Mesothelial cell of epicardium (in vitro differentiated cells): ENCODE measurements around the gene AGXT. TPM values are rescaled to one million over a fixed set of nuclear protein-coding genes. Genes with fewer than 3 reads are reported as not detected.

Source experiments
- DNase-seq, 2 experiments: peaks; one replicate each; pipeline ENCODE4 v3.0.0; 2021; ENCODE audit warnings: low spot score in 2 of 2; ENCODE audit not compliant: unreplicated experiment in 2 of 2
- H3K27ac Mint-ChIP-seq: 2 replicates; pipeline ENCODE4 v1.8.0; 2021; ENCODE audit warnings: mixed read lengths
- H3K27me3 Mint-ChIP-seq: 2 replicates; pipeline ENCODE4 v1.8.0; 2021; ENCODE audit warnings: low read depth, mixed read lengths
- H3K36me3 Mint-ChIP-seq: 2 replicates; pipeline ENCODE4 v1.8.0; 2021; ENCODE audit warnings: mixed read lengths
- H3K4me1 Mint-ChIP-seq: 2 replicates; pipeline ENCODE4 v1.8.0; 2021; ENCODE audit warnings: mixed read lengths
- H3K4me3 Mint-ChIP-seq: 2 replicates; pipeline ENCODE4 v1.8.0; 2021; ENCODE audit warnings: mild to moderate bottlenecking, moderate library complexity, mixed read lengths
- H3K9me3 Mint-ChIP-seq: 2 replicates; pipeline ENCODE4 v1.8.0; 2021; ENCODE audit warnings: mixed read lengths
- CTCF ChIP-seq: fragments of 200-600 bp; sonication (generic); IDR thresholded peaks from one replicate; pipeline ENCODE4 v1.5.0; 2021; ENCODE audit warnings: antibody characterized with exemption; ENCODE audit not compliant: unreplicated experiment
- total RNA-seq: library from RNA; stranded (reverse); gene quantifications from 3 replicates; pipeline ENCODE4 v1.2.1, GENCODE V29; 2021

Gene AGXT
- total RNA-seq, 1 donor from 2014 or later: not detected

- no peak overlapping the region for H3K4me3 Mint-ChIP-seq
- no peak for DNase-seq
- no peak for TF ChIP-seq CTCF
- H3K4me1 Mint-ChIP-seq: peaks cover 17% of the 10 kb centered on the region
- H3K27me3 Mint-ChIP-seq: no peaks in the 10 kb centered on the region
- no peak overlapping the region for H3K27ac Mint-ChIP-seq
- peaks cover 6% of the 10 kb centered on the region for H3K9me3 Mint-ChIP-seq
- no peaks in the 10 kb centered on the region for H3K36me3 Mint-ChIP-seq
Observed at GRCh38 chr2:240899468-240899865, 30.8 kb downstream of the AGXT start.

- no peak for DNase-seq
- no peak overlapping the region for H3K4me3 Mint-ChIP-seq
- no peaks in the 10 kb centered on the region for H3K36me3 Mint-ChIP-seq
- TF ChIP-seq CTCF: no peak
- H3K4me1 Mint-ChIP-seq: peaks cover 13% of the 10 kb centered on the region
- H3K27ac Mint-ChIP-seq: no peak overlapping the region
- H3K27me3 Mint-ChIP-seq: no peaks in the 10 kb centered on the region
- peaks cover 6% of the 10 kb centered on the region for H3K9me3 Mint-ChIP-seq
Observed at GRCh38 chr2:240900141-240900860, 31.7 kb downstream of the AGXT start.

GRCh38 chr2:240901986-240902614 lies 33.5 kb downstream of the AGXT start:
- H3K36me3 Mint-ChIP-seq: no peaks in the 10 kb centered on the region
- peaks cover 2% of the 10 kb centered on the region for H3K27me3 Mint-ChIP-seq
- no peak overlapping the region for H3K4me3 Mint-ChIP-seq
- peaks cover 17% of the 10 kb centered on the region for H3K4me1 Mint-ChIP-seq
- TF ChIP-seq CTCF: no peak
- H3K27ac Mint-ChIP-seq: no peak overlapping the region
- H3K9me3 Mint-ChIP-seq: peaks cover 6% of the 10 kb centered on the region
- no peak for DNase-seq

DNA sequence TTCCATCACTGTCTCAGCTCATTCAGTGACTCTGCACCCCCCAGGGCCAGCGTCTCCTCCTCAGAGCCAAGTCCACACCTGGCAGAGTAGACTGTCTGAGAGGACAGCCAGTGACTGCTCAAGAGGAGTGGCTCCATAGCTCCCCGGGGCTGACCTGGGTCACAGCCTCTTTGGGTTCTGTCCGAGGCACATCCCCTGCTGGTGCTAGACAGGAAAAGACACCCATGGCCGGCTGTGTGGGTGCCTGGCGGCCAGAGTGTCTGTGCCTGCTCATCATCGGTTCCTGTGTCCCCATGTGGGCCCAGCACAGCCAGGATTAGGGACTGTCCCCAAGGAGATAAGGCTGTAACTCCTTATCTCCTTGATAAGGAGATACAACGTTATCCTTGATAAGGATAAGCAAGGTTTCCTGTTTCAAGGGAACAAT lies 34.0 kb downstream of the AGXT start:
- Mint-ChIP-seq H3K9me3 (peaks cover 6% of the 10 kb centered on the region), H3K27ac (no peak overlapping the region), H3K4me3 (no peak overlapping the region), H3K27me3 (peaks cover 2% of the 10 kb centered on the region), H3K36me3 (no peaks in the 10 kb centered on the region), H3K4me1 (peaks cover 13% of the 10 kb centered on the region)
- DNase-seq: no peak
- no peak for TF ChIP-seq CTCF

- no peak overlapping the region for H3K27ac Mint-ChIP-seq
- peaks cover 8% of the 10 kb centered on the region for H3K4me1 Mint-ChIP-seq
- DNase-seq: no peak
- H3K9me3 Mint-ChIP-seq: peaks cover 6% of the 10 kb centered on the region
- peaks cover 2% of the 10 kb centered on the region for H3K27me3 Mint-ChIP-seq
- H3K36me3 Mint-ChIP-seq: no peaks in the 10 kb centered on the region
- no peak overlapping the region for H3K4me3 Mint-ChIP-seq
- no peak for TF ChIP-seq CTCF
Observed at GRCh38 chr2:240903191-240904060, 34.8 kb downstream of the AGXT start.
